AG20443 (cell line): Measurements from ENCODE around the gene AP2A2.
A peak's percentile ranks its signal among the peaks of the same experiment; 100 is the strongest.

Source experiments
- DNase-seq: peaks from one replicate; pipeline ENCODE4 v3.0.0; 2012; ENCODE audit warnings: low spot score, mixed read lengths

The AP2A2 gene

GRCh38 chr11:898540-899190, 27.0 kb upstream of the AP2A2 start:
- DNase-seq: peak; percentile 33

GRCh38 chr11:899724-900123, 25.9 kb upstream of the AP2A2 start:
- no peak for DNase-seq

- DNase-seq: no peak
These were observed 25.1 kb upstream of the AP2A2 start for GRCh38 chr11:900545-900944.

- DNase-seq: no peak
These were observed 24.1 kb upstream of the AP2A2 start for GRCh38 chr11:901452-902061.

- DNase-seq: no peak
These were observed 21.3 kb upstream of the AP2A2 start for GRCh38 chr11:904380-904779.

GRCh38 chr11:905952-906351, 19.7 kb upstream of the AP2A2 start:
- no peak for DNase-seq

- no peak for DNase-seq
These were observed 18.0 kb upstream of the AP2A2 start for GRCh38 chr11:907668-908067.

- no peak for DNase-seq
These were observed 17.4 kb upstream of the AP2A2 start for GRCh38 chr11:908273-908672.

- no peak for DNase-seq
These were observed 16.3 kb upstream of the AP2A2 start for GRCh38 chr11:909406-909805.

- peak; percentile 42 for DNase-seq
These were observed 15.6 kb upstream of the AP2A2 start for GRCh38 chr11:910044-910588.

- DNase-seq: peak; percentile 98
These were observed 15.1 kb upstream of the AP2A2 start, which contains the start of gene CHID1 for GRCh38 chr11:910589-911030. TSS of gene CHID1 (minus strand) at chr11:910810. CDS start at chr11:904816, 5,994 bp downstream.

- DNase-seq: peak; percentile 75
These were observed 14.4 kb upstream of the AP2A2 start for GRCh38 chr11:911031-911889.

- no peak for DNase-seq
These were observed 13.8 kb upstream of the AP2A2 start for GRCh38 chr11:911890-912219.

GRCh38 chr11:912266-912665, 13.4 kb upstream of the AP2A2 start:
- no peak for DNase-seq

GRCh38 chr11:913043-913442, 12.6 kb upstream of the AP2A2 start:
- no peak for DNase-seq

- no peak for DNase-seq
These were observed 11.5 kb upstream of the AP2A2 start for GRCh38 chr11:914204-914603.

- DNase-seq: no peak
These were observed 10.7 kb upstream of the AP2A2 start for GRCh38 chr11:914747-915501.

- no peak for DNase-seq
These were observed 8.2 kb upstream of the AP2A2 start for GRCh38 chr11:917426-917825.

- DNase-seq: no peak
These were observed 3.6 kb upstream of the AP2A2 start for GRCh38 chr11:921921-922678.

- DNase-seq: peak; percentile 78
These were observed 1.8 kb upstream of the AP2A2 start for GRCh38 chr11:923691-924405.
